Gastrocnemius medialis (tissue), 4 donors: Measurements from ENCODE around the gene TMEM18. TPM values are rescaled to one million over a fixed set of nuclear protein-coding genes. Genes with fewer than 3 reads are reported as not detected.

Experiments used
- ATAC-seq, 2 donors: fragments of 150-250 bp; one replicate each; pipeline ENCODE4 v1.9.1; 2016
- DNase-seq, 2 donors: peaks; one replicate each; pipeline ENCODE4 v3.0.0-alpha.2; 2019
- H3K27ac ChIP-seq, 4 donors: fragments of 200-600 bp; sonication (generic); 1 replicate in 1 of 4; 2 replicates in 3 of 4; pipeline ENCODE4 v1.5.1; 2016 to 2018; ENCODE audit warnings: mild to moderate bottlenecking in 2 of 4, moderate library complexity in 1 of 4
- H3K27me3 ChIP-seq, 3 donors: fragments of 200-600 bp; sonication (generic) in 2 of 3; 1 replicate in 1 of 3; 2 replicates in 2 of 3; pipeline versions ENCODE4 v1.5.1 to v1.6.0; 2016 to 2019; ENCODE audit warnings: mild to moderate bottlenecking in 1 of 3, moderate library complexity in 1 of 3
- H3K36me3 ChIP-seq, 2 donors: fragments of 200-600 bp; sonication (generic) in 1 of 2; one replicate each; pipeline ENCODE4 v1.5.1; 2017 to 2018
- H3K4me1 ChIP-seq, 2 donors: fragments of 200-600 bp; sonication (generic) in 1 of 2; one replicate each; pipeline ENCODE4 v1.5.1; 2016 to 2017; ENCODE audit warnings: mild to moderate bottlenecking in 2 of 2
- H3K4me3 ChIP-seq, 4 donors: fragments of 200-600 bp; sonication (generic) in 3 of 4; 1 replicate in 1 of 4; 2 replicates in 3 of 4; pipeline ENCODE4 v1.5.1; 2016 to 2019; ENCODE audit warnings: mild to moderate bottlenecking in 2 of 4
- H3K9me3 ChIP-seq, 3 donors: fragments of 200-600 bp; sonication (generic) in 2 of 3; 1 replicate in 1 of 3; 2 replicates in 2 of 3; pipeline ENCODE4 v1.5.1; 2016 to 2019
- CTCF ChIP-seq, 5 experiments: fragments of 450-650 bp in 3 of 5; fragments of 200-600 bp in 2 of 5; sonication (generic) in 2 of 5; IDR thresholded peaks in 4 of 5; conservative IDR thresholded peaks in 1 of 5; 1 replicate in 4 of 5; 2 replicates in 1 of 5; pipeline ENCODE4 v1.5.1; 2016 to 2019; ENCODE audit warnings: antibody characterized with exemption in 5 of 5, mild to moderate bottlenecking in 3 of 5, moderate library complexity in 3 of 5
- POLR2A ChIP-seq, 2 donors: fragments of 450-650 bp; IDR thresholded peaks; one replicate each; pipeline ENCODE4 v1.6.1; 2017; ENCODE audit warnings: antibody characterized with exemption in 2 of 2, mild to moderate bottlenecking in 2 of 2, moderate library complexity in 2 of 2
- in situ Hi-C, 4 donors: fragments of 200-750 bp; cut with MboI; loops; one replicate each; pipeline versions ENCODE4 v1.15.0 to v1.8.0; 2017; ENCODE audit warnings: low sequenced_read_pairs in 4 of 4
- intact Hi-C: fragments of 100-400 bp; cut with DNase I; formaldehyde crosslinking; loops from one replicate; pipeline ENCODE4 v1.15.1; 2023; ENCODE audit warnings: low total_unique reads
- total RNA-seq, 4 donors: library from RNA; depleted of rRNA; stranded (reverse); fragments of >200 nt; gene quantifications; one replicate each; pipeline versions ENCODE4 v1.1.0 to v1.2.3, GENCODE V29; 2016

TMEM18 gene
- total RNA-seq, 4 donors from 2014 or later: 9.0 to 26.1 (median 12.3) TPM

- Histone ChIP-seq H3K9me3 (no peaks in the 10 kb centered on the region), H3K4me1 (no peaks in the 10 kb centered on the region), H3K27me3 (no peaks in the 10 kb centered on the region), H3K36me3 (no peaks in the 10 kb centered on the region), H3K4me3 (no peak overlapping the region), H3K27ac (no peak overlapping the region)
- no peak for ATAC-seq
- DNase-seq: no peak
- intact Hi-C loops (no loop called here), in situ Hi-C loops (no loop called here)
- no peak for TF ChIP-seq CTCF (IDR thresholded peaks at IDR 0.05 in 4 of 5, conservative IDR thresholded peaks at IDR 0.05 in 1 of 5)
- no peak for TF ChIP-seq POLR2A (IDR thresholded peaks at IDR 0.05)
These were observed 51.5 kb downstream of the TMEM18 start for GRCh38 chr2:625415-626333.

GRCh38 chr2:624551-625347 lies 52.5 kb downstream of the TMEM18 start:
- Histone ChIP-seq H3K36me3 (no peaks in the 10 kb centered on the region), H3K4me3 (no peak overlapping the region), H3K27me3 (no peaks in the 10 kb centered on the region), H3K9me3 (no peaks in the 10 kb centered on the region), H3K27ac (no peak overlapping the region), H3K4me1 (no peaks in the 10 kb centered on the region)
- intact Hi-C loops: no loop called here
- DNase-seq (no peak), ATAC-seq (no peak)
- in situ Hi-C loops: no loop called here
- TF ChIP-seq POLR2A (IDR thresholded peaks at IDR 0.05) (no peak), CTCF (IDR thresholded peaks at IDR 0.05 in 4 of 5, conservative IDR thresholded peaks at IDR 0.05 in 1 of 5) (no peak)

- no peaks in the 10 kb centered on the region for H3K36me3 ChIP-seq
- intact Hi-C loops (no loop called here), in situ Hi-C loops (no loop called here)
- no peak overlapping the region for H3K4me3 ChIP-seq
- H3K27me3 ChIP-seq: no peaks in the 10 kb centered on the region
- H3K27ac ChIP-seq: no peak overlapping the region
- H3K4me1 ChIP-seq: no peaks in the 10 kb centered on the region
- no peak for DNase-seq
- no peak for ATAC-seq
- no peaks in the 10 kb centered on the region for H3K9me3 ChIP-seq
- TF ChIP-seq CTCF (IDR thresholded peaks at IDR 0.05 in 4 of 5, conservative IDR thresholded peaks at IDR 0.05 in 1 of 5): no peak
- TF ChIP-seq POLR2A (IDR thresholded peaks at IDR 0.05): no peak
These were observed 53.1 kb downstream of the TMEM18 start for GRCh38 chr2:624096-624495.

GRCh38 chr2:623130-623922 lies 53.9 kb downstream of the TMEM18 start:
- Histone ChIP-seq H3K9me3 (no peaks in the 10 kb centered on the region), H3K36me3 (no peaks in the 10 kb centered on the region), H3K4me3 (no peak overlapping the region), H3K27ac (no peak overlapping the region), H3K27me3 (no peaks in the 10 kb centered on the region), H3K4me1 (no peaks in the 10 kb centered on the region)
- ATAC-seq (no peak), DNase-seq (no peak)
- in situ Hi-C loops: no loop called here
- TF ChIP-seq POLR2A (IDR thresholded peaks at IDR 0.05) (no peak), CTCF (IDR thresholded peaks at IDR 0.05 in 4 of 5, conservative IDR thresholded peaks at IDR 0.05 in 1 of 5) (no peak)
- intact Hi-C loops: no loop called here
